K562 (cell line): Measurements from ENCODE around the gene GARNL3. TPM values are rescaled to one million over a fixed set of nuclear protein-coding genes. Genes with fewer than 3 reads are reported as not detected.

Experiments
- ATAC-seq: fragments of 200-7000 bp; cut with Tn5 transposase; 3 replicates; pipeline ENCODE4 v1.9.1; 2020; ENCODE audit warnings: moderate library complexity
- BruUV-seq: library from RNA; stranded (reverse); fragments of 400-500 nt; replicated peaks from 2 replicates; lab custom pipeline; 2021; lab: Mats Ljungman, UMichigan
- CTCF ChIA-PET: fragments of 300-600 bp; formaldehyde crosslinking; extraction: SDS; loops from one replicate; lab custom pipeline; 2021; ENCODE audit warnings: low intra/inter-chr PET ratio; lab: Yijun Ruan, JAX
- POLR2A ChIA-PET: fragments of 300-600, 350-650 bp; sonication (Branson Sonifier 250); formaldehyde crosslinking; extraction: SDS; loops from one replicate; lab custom pipeline; 2021; ENCODE audit warnings: antibody characterized with exemption, inconsistent platforms; lab: Yijun Ruan, JAX
- DNase-seq, 4 experiments: peaks; one replicate each; pipeline versions ENCODE4 v3.0.0 to v3.0.0-alpha.2; 2011 to 2018; ENCODE audit warnings: low spot score in 3 of 4, mixed read lengths in 3 of 4; ENCODE audit errors: extremely low read depth in 1 of 4
- FAIRE-seq: peaks from 2 replicates; lab custom pipeline; 2011; peaks lifted over from hg19 to GRCh38; lab: Jason Lieb, UNC
- H2AFZ ChIP-seq: 2 replicates; pipeline ENCODE4 v1.6.0; 2011; ENCODE audit warnings: low read depth, low read length, control low read depth, inconsistent platforms
- H3K27ac ChIP-seq: fragments of 200-600 bp; 3 replicates; pipeline ENCODE4 v1.8.0; 2011; ENCODE audit warnings: low read depth, mild to moderate bottlenecking, control low read depth, inconsistent platforms, low read length, moderate library complexity, mixed read lengths; ENCODE audit errors: extremely low read depth
- H3K27me3 ChIP-seq, 2 experiments: fragments of 300-600 bp in 1 of 2; 2 replicates in 1 of 2; 3 replicates in 1 of 2; pipeline versions ENCODE4 v1.6.0 to v1.8.0; 2011; ENCODE audit warnings: inconsistent platforms in 2 of 2, low read length in 2 of 2, mild to moderate bottlenecking in 1 of 2, mixed read lengths in 1 of 2, moderate library complexity in 1 of 2; ENCODE audit not compliant: control insufficient read depth in 2 of 2, insufficient read depth in 2 of 2
- H3K36me3 ChIP-seq: fragments of 300-600 bp; 3 replicates; pipeline ENCODE4 v1.8.0; 2011; ENCODE audit warnings: mild to moderate bottlenecking, low read length, inconsistent platforms; ENCODE audit not compliant: control insufficient read depth, insufficient read depth
- H3K4me1 ChIP-seq, 2 experiments: fragments of 200-600 bp in 1 of 2; replicated peaks in 1 of 2; 2 replicates in 1 of 2; 3 replicates in 1 of 2; pipeline versions ENCODE4 v1.5.1 to v1.8.0; 2011; ENCODE audit warnings: inconsistent platforms in 2 of 2, low read length in 2 of 2, mild to moderate bottlenecking in 1 of 2, mixed read lengths in 1 of 2, moderate library complexity in 1 of 2; ENCODE audit not compliant: control insufficient read depth in 2 of 2, insufficient read depth in 2 of 2
- H3K4me2 ChIP-seq: 2 replicates; pipeline ENCODE4 v1.6.1; 2011; ENCODE audit warnings: low read length, control low read depth, inconsistent platforms, mixed read lengths; ENCODE audit not compliant: insufficient read depth
- H3K4me3 ChIP-seq: fragments of 200-600 bp; sonication (generic), shearing (Covaris generic); 2 replicates; pipeline ENCODE4 v1.5.1; 2016; ENCODE audit warnings: control low read depth, inconsistent platforms
- H3K79me2 ChIP-seq: fragments of 200-600 bp; 3 replicates; pipeline ENCODE4 v1.8.0; 2011; ENCODE audit warnings: low read length, inconsistent platforms; ENCODE audit not compliant: control insufficient read depth, insufficient read depth
- H3K9ac ChIP-seq, 2 experiments: 2 replicates each; pipeline versions ENCODE4 v1.6.0 to v1.6.1; 2011; ENCODE audit warnings: low read depth in 2 of 2, low read length in 2 of 2, control low read depth in 1 of 2, inconsistent platforms in 1 of 2, mild to moderate bottlenecking in 1 of 2, mixed read lengths in 1 of 2; ENCODE audit not compliant: insufficient read depth in 1 of 2
- H3K9me1 ChIP-seq: one replicate; pipeline ENCODE4 v1.6.0; 2011; ENCODE audit warnings: inconsistent platforms, mild to moderate bottlenecking, low read length, moderate library complexity; ENCODE audit not compliant: control insufficient read depth, insufficient read depth
- H3K9me3 ChIP-seq: replicated peaks from 2 replicates; pipeline ENCODE4 v1.5.1; 2011; ENCODE audit warnings: low read depth, low read length, inconsistent platforms; ENCODE audit not compliant: control insufficient read depth, insufficient read depth
- H4K20me1 ChIP-seq: replicated peaks from 2 replicates; pipeline ENCODE4 v1.6.1; 2011; ENCODE audit warnings: low read length, inconsistent platforms, mixed read lengths; ENCODE audit not compliant: control insufficient read depth, insufficient read depth
- CBFA2T2 ChIP-seq: fragments of 450-650 bp; conservative IDR thresholded peaks from 2 replicates; pipeline ENCODE4 v1.6.1; 2017; ENCODE audit warnings: mild to moderate bottlenecking
- NFYB ChIP-seq: IDR thresholded peaks from 2 replicates; pipeline ENCODE4 v1.6.1; 2011; ENCODE audit warnings: mild to moderate bottlenecking, moderate library complexity; ENCODE audit not compliant: insufficient read length; ENCODE audit errors: extremely low read depth
- RAD51 ChIP-seq: fragments of 450-650 bp; IDR thresholded peaks from 2 replicates; pipeline ENCODE4 v1.7.1; 2016; ENCODE audit warnings: low read depth, mild to moderate bottlenecking, borderline replicate concordance
- RBM25 ChIP-seq: fragments of 200-400 bp; formaldehyde crosslinking; IDR thresholded peaks from 2 replicates; pipeline ENCODE4 v1.6.1; 2018; ENCODE audit warnings: low read length, low read depth, moderate library complexity; ENCODE audit not compliant: severe bottlenecking
- REST ChIP-seq, 2 experiments: fragments of 450-650 bp; formaldehyde crosslinking in 1 of 2; IDR thresholded peaks; 2 replicates each; pipeline versions ENCODE4 v1.4.0 to v1.6.1; 2014 to 2020; ENCODE audit warnings: mild to moderate bottlenecking in 2 of 2, borderline replicate concordance in 1 of 2, low read depth in 1 of 2
- TFE3 ChIP-seq: fragments of 450-650 bp; formaldehyde crosslinking; IDR thresholded peaks from 2 replicates; pipeline ENCODE4 v1.4.0; 2020; ENCODE audit warnings: mild to moderate bottlenecking, mixed read lengths
- USF1 ChIP-seq: sonication (generic); formaldehyde crosslinking; IDR thresholded peaks from 2 replicates; pipeline ENCODE4 v1.9.0; 2022; ENCODE audit warnings: mild to moderate bottlenecking, missing genetic modification reagents
- ZNF277 ChIP-seq: fragments of 250-450 bp; sonication (Bioruptor Pico); IDR thresholded peaks from 2 replicates; pipeline ENCODE4 v1.8.0; 2022; ENCODE audit warnings: inconsistent platforms, mild to moderate bottlenecking, moderate library complexity, borderline replicate concordance
- WGBS: fragments of 100-300 bp; shearing (Covaris generic); methylation state at CpG from one replicate; pipeline ENCODE4 v1.1.6; 2016; ENCODE audit warnings: low coverage, mixed read lengths; ENCODE audit not compliant: insufficient coverage; ENCODE audit errors: missing lambda C conversion rate; 5-methylcytosine and 5-hydroxymethylcytosine counted together
- in situ Hi-C: fragments of 300-500 bp; cut with MboI; formaldehyde crosslinking; loops from 4 replicates; pipeline ENCODE4 v1.15.0; 2018; ENCODE audit warnings: inconsistent platforms, mixed read lengths
- intact Hi-C: fragments of 100-400 bp; cut with micrococcal nuclease; formaldehyde crosslinking; loops from 2 replicates; pipeline ENCODE4 v1.14.2; 2022
- polyA plus RNA-seq, 8 experiments: library from polyadenylated mRNA; depleted of rRNA in 4 of 8; stranded (reverse) in 5 of 8; unstranded in 3 of 8; fragments of >200 nt; fragmentation: Nextera tagmentation in 2 of 8; fragmentation: Illumina TruSeq in 1 of 8; extraction: Ambion mirVana in 2 of 8; extraction: Trizol in 1 of 8; gene quantifications; 2 replicates each; pipeline versions ENCODE4 v1.2.1 to v1.2.3, GENCODE V29; 2011 to 2014; ENCODE audit warnings: inconsistent platforms in 1 of 8, missing spikeins in 1 of 8
- total RNA-seq, 7 experiments: library from RNA; depleted of rRNA in 6 of 7; stranded (reverse); fragments of >200 nt in 6 of 7; fragmentation: Illumina TruSeq in 2 of 7; extraction: Trizol in 2 of 7; gene quantifications; 2 replicates each; pipeline versions ENCODE4 v1.2.1 to v1.2.3, GENCODE V29; 2011 to 2021; ENCODE audit warnings: low replicate concordance in 1 of 7

GARNL3 gene
- total and polyA plus RNA-seq, 9 of the 15 experiments (the other 6 are each of a cell fraction or from before 2014, with no cell fraction given), result 0.35 to 2.7 (median 1.6) TPM

- Histone ChIP-seq H3K4me3 (no peak overlapping the region), H3K4me2 (no peak overlapping the region), H3K36me3 (no peaks in the 10 kb centered on the region), H4K20me1 (no peaks in the 10 kb centered on the region), H3K9ac (no peak overlapping the region), H3K9me3 (no peaks in the 10 kb centered on the region), H3K27ac (no peak overlapping the region), H3K4me1 (no peaks in the 10 kb centered on the region), H2AFZ (no peak overlapping the region), H3K27me3 (0 out of 5 replicates have a peak, but pooled peaks cover 0 to 6% of the 10 kb centered on the region in 2 experiments), H3K79me2 (no peaks in the 10 kb centered on the region), H3K9me1 (no peaks in the 10 kb centered on the region)
- intact Hi-C loops (no loop called here), in situ Hi-C loops (no loop called here)
- FAIRE-seq (peak; percentile 35), DNase-seq (peak in 3 of 4 experiments; percentile 49 to 81 (median 81)), ATAC-seq (no peak)
- CTCF ChIA-PET, result no interaction called here
- 3% methylated on average over 4 of the region's 4 CpGs for WGBS
- POLR2A ChIA-PET, result no interaction called here
- no TSS peak for BruUV-seq
- TF ChIP-seq ZNF277, result no peak
- TF ChIP-seq CBFA2T2, result 0 out of 2 replicates have a peak, but pooled peaks have one; percentile 16
- TF ChIP-seq TFE3 (CRISPR knock-in tag), result peak; percentile 24; the same call in 1 of the 2 replicates
- TF ChIP-seq RBM25, result peak; percentile 53
- peak; percentile 80 for TF ChIP-seq RAD51
- TF ChIP-seq NFYB, result peak; percentile 26
- TF ChIP-seq REST (IDR thresholded peaks at IDR 0.05; ENCODE audit: borderline replicate concordance), result 0 out of 2 replicates have a peak, but pooled peaks have one; percentile 7
- no peak for TF ChIP-seq REST (CRISPR knock-in tag; IDR thresholded peaks at IDR 0.05; ENCODE audit: low read depth)
- peak; percentile 86 for TF ChIP-seq USF1 (CRISPR knock-in tag)
Measured at GRCh38 chr9:127232833-127233549, 31.6 kb upstream of the GARNL3 start.
